Dendritic cell treated with granulocyte-macrophage colony-stimulating factor and Interleukin-4, amounts not matched to agents 40 ng/mL and 50 ng/mL, for 4 days (primary cell): ENCODE data around the gene DAPK1.

Source experiments
- H3K27ac Mint-ChIP-seq: one replicate; pipeline ENCODE4 v1.8.0; 2022; ENCODE audit warnings: mild to moderate bottlenecking, mixed read lengths
- H3K27me3 Mint-ChIP-seq: one replicate; pipeline ENCODE4 v1.8.0; 2022; ENCODE audit warnings: mild to moderate bottlenecking, mixed read lengths
- H3K36me3 Mint-ChIP-seq: one replicate; pipeline ENCODE4 v1.8.0; 2022; ENCODE audit warnings: low read depth, mixed read lengths
- H3K4me1 Mint-ChIP-seq: one replicate; pipeline ENCODE4 v1.8.0; 2022; ENCODE audit warnings: low read depth, mixed read lengths
- H3K4me3 Mint-ChIP-seq: one replicate; pipeline ENCODE4 v1.8.0; 2022; ENCODE audit warnings: mild to moderate bottlenecking, moderate library complexity, mixed read lengths
- H3K9me3 Mint-ChIP-seq: one replicate; pipeline ENCODE4 v1.8.0; 2022; ENCODE audit warnings: mixed read lengths
- intact Hi-C: fragments of 100-400 bp; cut with micrococcal nuclease; formaldehyde crosslinking; loops from one replicate; pipeline ENCODE4 v1.15.0; 2022

Gene DAPK1

DNA sequence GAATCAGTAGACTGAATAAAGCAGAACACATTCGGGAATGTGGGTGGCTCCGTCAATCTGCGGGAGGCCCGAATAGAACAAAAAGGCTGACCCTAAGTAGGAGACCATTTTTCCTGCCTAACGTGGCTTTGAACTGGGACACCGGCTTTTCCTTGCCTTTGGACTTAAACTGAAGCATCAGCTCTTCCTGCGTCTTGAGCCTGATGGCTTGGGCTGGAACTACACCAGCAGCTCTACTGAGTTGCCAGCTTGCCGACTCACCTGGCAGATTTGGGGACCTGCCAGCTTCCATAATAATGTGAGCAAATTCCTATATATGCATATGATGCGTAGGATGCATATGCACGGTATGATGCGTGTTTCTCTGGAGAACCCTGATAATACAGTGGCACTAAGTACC, 111.3 kb downstream of the DAPK1 start:
- Mint-ChIP-seq H3K4me1 (peaks cover 89% of the 10 kb centered on the region), H3K27ac (peak overlapping the region; percentile 75), H3K9me3 (peaks cover 18% of the 10 kb centered on the region), H3K36me3 (peaks cover 87% of the 10 kb centered on the region), H3K4me3 (no peak overlapping the region), H3K27me3 (no peaks in the 10 kb centered on the region)
- intact Hi-C loops = no loop called here

DNA sequence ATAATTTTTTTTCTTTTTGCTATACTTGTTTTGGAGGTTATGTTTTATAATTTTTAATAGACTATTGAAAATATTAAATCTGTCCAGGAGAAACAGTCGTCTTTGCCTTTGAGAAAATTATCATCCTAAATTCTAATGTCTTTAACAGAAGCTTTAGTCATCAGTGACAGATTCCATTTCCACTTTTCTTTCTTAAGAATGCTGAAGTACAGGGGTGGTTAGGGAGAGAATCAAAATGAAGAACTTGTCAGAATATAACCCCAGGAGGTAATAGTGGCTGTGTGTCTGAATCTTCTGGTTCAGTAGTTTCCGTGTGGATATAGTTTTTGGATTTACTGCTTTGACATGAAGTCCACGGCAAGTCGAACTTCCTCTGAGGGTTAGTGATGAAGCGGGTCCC, 111.8 kb downstream of the DAPK1 start:
- Mint-ChIP-seq H3K4me3 (no peak overlapping the region), H3K4me1 (peaks cover 89% of the 10 kb centered on the region), H3K36me3 (peaks cover 83% of the 10 kb centered on the region), H3K27ac (peak overlapping the region; percentile 75), H3K9me3 (peaks cover 18% of the 10 kb centered on the region), H3K27me3 (no peaks in the 10 kb centered on the region)
- intact Hi-C loops = no loop called here

DNA sequence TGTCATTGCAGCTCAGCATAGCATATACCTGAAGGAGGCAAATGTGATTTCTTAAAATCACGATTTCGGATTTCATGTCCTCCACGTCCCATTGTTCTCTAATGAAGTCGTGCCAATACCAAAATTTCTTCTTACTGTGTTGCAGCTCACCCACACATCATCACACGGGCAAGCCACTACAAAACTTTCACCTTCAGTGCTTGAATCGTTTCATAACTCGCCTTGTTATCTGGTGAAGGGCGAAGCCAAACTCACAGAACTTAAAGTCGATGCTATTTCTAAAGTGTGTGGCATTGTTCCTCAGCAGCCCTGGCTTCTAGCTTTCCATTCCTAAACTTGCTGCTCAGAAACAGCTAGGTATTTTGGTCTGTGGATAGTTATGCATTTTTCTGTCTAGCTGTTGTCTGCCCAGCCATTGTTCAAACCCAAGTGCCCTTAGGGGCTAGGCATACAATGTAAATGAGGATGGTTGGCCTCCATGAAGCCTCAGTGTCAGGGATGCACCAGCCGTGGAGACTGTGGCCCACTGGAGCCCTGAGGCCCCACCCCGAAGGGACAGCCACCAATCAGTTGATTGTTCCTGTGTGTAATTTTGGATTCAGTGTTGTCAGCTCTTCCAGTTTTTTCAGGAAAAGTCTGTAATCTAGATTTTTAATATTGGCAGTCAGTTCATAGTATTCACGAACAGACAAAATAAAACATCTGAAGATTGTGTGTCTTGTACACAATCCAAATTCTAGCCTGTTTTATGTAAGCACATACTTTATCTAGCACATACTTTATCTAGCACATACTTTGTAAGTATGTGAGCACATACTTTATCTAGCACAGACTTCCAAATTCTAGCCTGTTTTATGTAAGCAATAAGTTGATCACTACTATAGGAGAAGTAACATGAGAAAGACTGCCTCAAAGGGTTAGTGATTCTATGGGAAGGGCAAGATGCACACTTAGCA, 112.8 kb downstream of the DAPK1 start:
- Mint-ChIP-seq H3K4me3 (no peak overlapping the region), H3K36me3 (peaks cover 80% of the 10 kb centered on the region), H3K27ac (peak overlapping the region; percentile 75), H3K4me1 (peaks cover 89% of the 10 kb centered on the region), H3K9me3 (peaks cover 18% of the 10 kb centered on the region), H3K27me3 (no peaks in the 10 kb centered on the region)
- intact Hi-C loops = loop anchor here (5.0 kb wide), 2 partner anchors 42 to 113 kb away; partner anchors contain the start of gene DAPK1

DNA sequence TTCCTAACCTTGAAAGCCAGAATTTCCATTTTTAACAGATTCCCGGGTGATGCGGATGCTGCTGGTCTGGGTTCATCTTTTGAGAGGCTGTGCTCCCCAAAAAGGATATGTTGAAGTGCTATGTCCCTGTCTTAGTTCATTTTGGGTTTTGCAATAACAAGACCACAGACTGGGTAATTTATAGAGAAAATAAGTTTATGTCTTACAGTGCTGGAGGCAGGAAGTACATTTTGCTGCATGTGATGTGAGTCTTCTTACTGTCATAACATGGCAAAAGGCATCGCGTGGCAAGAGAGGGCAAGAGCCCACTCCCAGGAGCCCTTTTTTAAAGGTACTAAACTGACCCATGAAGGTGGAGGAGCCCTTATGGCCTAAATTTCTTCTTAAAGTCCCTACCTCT, 114.1 kb downstream of the DAPK1 start:
- peaks cover 92% of the 10 kb centered on the region for H3K4me1 Mint-ChIP-seq
- H3K36me3 Mint-ChIP-seq = peaks cover 77% of the 10 kb centered on the region
- H3K4me3 Mint-ChIP-seq = no peak overlapping the region
- intact Hi-C loops = loop anchor here (5.0 kb wide), 2 partner anchors 41 to 114 kb away; partner anchors contain the start of gene DAPK1
- H3K27ac Mint-ChIP-seq = peak overlapping the region; percentile 66
- peaks cover 13% of the 10 kb centered on the region for H3K9me3 Mint-ChIP-seq
- H3K27me3 Mint-ChIP-seq = no peaks in the 10 kb centered on the region

DNA sequence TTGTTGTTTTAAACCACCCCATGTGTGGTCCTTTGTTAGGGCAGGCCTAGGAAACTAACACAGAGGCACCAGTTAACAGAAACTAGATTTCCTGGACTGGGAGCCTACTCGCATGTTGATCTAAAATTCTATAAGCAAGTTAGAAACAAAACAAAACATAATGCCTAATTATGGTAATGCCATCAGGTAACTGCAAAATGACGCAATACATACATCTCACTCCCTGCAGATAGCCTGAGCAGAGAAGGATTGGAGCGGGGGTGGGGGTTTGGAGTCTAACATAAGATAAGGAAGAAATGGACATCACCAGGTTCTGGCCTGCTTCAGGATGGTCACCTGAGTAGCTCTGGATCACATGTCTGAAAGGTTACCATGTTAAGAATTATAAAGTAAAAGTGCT, 114.9 kb downstream of the DAPK1 start:
- peaks cover 94% of the 10 kb centered on the region for H3K4me1 Mint-ChIP-seq
- H3K27ac Mint-ChIP-seq = peak overlapping the region; percentile 66
- H3K4me3 Mint-ChIP-seq = no peak overlapping the region
- H3K36me3 Mint-ChIP-seq = peaks cover 77% of the 10 kb centered on the region
- intact Hi-C loops = loop anchor here (5.0 kb wide), 2 partner anchors 40 to 115 kb away; partner anchors contain the start of gene DAPK1
- no peaks in the 10 kb centered on the region for H3K27me3 Mint-ChIP-seq
- H3K9me3 Mint-ChIP-seq = peaks cover 7% of the 10 kb centered on the region

DNA sequence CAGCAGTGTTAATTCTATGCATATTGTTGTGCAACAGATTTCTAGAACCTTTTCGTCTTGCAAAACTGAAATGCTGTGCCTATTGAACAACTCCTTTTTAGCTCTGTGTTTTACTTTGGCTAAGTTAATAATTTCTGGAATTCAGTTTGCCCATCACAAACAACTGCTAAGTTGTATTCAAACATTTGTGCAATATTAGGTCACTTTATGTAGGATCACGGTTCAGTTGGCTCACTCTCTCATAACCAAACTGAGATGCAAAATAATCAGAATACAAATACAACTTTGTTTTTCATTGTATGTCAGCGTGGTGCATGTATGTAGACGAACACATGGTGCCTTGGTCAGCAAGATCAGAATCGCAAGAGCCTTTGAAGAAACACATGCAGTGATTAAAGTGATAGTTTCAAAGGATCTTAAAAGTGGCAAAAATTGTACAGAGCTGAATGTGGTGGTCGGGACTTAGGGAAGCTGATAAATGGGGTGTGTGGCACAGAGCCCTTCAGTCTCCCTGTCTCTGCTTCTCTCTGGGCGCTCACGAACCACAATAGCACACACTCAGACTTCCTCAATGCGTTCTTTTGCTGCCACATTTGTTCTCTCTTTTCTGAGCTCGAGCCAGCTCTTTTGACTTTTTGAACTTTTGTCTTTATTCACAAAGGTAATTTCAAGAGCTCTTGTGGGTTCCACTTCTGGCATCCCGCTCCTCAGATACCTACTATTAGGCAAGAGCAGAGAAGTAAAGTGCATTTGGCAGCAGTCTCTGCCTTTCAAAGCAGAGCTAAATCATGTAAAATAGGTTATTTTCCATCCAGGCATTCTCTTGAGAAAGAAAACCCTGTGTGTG, 115.8 kb downstream of the DAPK1 start:
- intact Hi-C loops = loop anchor here (5.0 kb wide), 2 partner anchors 39 to 116 kb away; partner anchors contain the start of gene DAPK1
- H3K9me3 Mint-ChIP-seq = peaks cover under 1% of the 10 kb centered on the region
- no peaks in the 10 kb centered on the region for H3K27me3 Mint-ChIP-seq
- peak overlapping the region; percentile 84 for H3K27ac Mint-ChIP-seq
- H3K4me3 Mint-ChIP-seq = no peak overlapping the region
- H3K4me1 Mint-ChIP-seq = peaks cover 95% of the 10 kb centered on the region
- H3K36me3 Mint-ChIP-seq = peaks cover 77% of the 10 kb centered on the region

DNA sequence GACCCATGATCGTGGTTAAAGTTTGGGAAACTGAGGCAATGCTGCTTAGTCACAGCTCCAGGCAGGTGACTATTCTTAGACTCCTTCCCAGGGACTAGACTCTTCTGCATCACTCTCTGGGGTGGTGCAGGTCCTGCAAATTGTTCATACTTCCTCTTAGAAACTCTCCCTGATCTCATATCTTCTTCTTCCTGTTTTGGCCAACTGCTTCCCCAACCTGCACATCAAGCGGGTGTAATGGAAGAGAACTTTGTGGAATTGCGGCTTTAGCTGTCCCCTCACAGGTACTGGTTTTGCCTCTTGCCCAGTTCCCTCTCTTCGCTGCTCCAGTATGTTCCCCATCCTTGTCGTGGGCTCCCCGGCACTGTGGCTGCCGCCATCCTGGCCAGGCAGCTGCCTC, 116.7 kb downstream of the DAPK1 start:
- H3K27me3 Mint-ChIP-seq = no peaks in the 10 kb centered on the region
- intact Hi-C loops = loop anchor here (5.0 kb wide), 2 partner anchors 38 to 117 kb away; partner anchors contain the start of gene DAPK1
- H3K9me3 Mint-ChIP-seq = peaks cover 7% of the 10 kb centered on the region
- no peak overlapping the region for H3K4me3 Mint-ChIP-seq
- H3K4me1 Mint-ChIP-seq = peaks cover 95% of the 10 kb centered on the region
- peaks cover 78% of the 10 kb centered on the region for H3K36me3 Mint-ChIP-seq
- H3K27ac Mint-ChIP-seq = peak overlapping the region; percentile 84

DNA sequence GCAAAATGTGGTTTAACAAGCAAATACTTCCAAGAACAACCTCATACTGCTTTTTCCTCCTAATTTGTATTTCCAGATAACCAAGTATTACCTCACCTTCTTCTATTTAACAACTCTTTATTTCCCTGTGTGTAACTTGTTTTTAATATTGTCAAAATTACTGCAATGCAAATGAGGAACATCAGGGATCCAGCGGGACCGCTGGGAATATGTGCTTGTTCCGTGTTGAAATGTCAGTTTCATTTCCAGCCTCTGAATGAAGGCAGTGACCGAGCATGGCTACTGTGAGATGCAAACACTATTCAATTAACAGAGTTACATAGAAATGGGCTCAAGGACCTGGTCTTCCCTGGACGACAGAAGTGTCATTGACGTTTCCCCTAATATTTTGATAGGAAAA, 117.5 kb downstream of the DAPK1 start:
- Mint-ChIP-seq H3K27me3 (no peaks in the 10 kb centered on the region), H3K4me3 (peak overlapping the region; percentile 13), H3K4me1 (peaks cover 93% of the 10 kb centered on the region), H3K27ac (peak overlapping the region; percentile 84), H3K9me3 (peaks cover 7% of the 10 kb centered on the region), H3K36me3 (peaks cover 78% of the 10 kb centered on the region)
- intact Hi-C loops = loop anchor here (1.0 kb wide), 1 partner anchor 85 kb away; no protein-coding TSS in a partner anchor

DNA sequence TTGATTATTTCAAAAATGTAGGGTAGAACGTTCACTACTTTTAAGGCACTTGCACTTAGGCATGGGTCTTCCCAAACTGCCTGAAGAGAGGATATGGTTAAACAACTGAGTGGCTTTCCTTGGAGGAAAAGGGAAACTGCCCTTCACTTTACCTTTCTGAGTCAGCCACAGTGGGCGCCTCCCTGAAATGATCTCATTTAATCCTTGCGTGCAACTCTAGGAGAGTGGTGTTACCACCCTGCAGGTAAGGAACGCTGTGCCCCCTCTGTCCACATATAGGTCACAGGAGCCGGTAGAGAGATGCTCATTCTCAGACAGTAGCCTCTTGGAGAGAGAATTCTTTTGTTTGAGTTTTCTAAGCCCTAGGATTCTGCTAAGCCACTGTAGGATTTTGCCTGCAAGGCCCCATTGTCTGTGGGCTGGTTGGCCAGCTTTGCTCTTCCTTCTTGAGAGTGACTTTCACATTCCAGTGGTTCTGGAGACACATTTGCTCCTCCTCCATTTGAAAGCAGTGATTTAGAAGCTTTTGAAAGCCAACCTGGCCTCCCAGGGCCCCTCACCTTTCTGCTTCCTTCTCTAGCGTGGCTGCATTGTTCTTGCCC, 118.0 kb downstream of the DAPK1 start:
- Mint-ChIP-seq H3K9me3 (peaks cover 7% of the 10 kb centered on the region), H3K27me3 (no peaks in the 10 kb centered on the region), H3K4me1 (peaks cover 93% of the 10 kb centered on the region), H3K4me3 (no peak overlapping the region), H3K36me3 (peaks cover 78% of the 10 kb centered on the region), H3K27ac (peak overlapping the region; percentile 84)
- intact Hi-C loops = loop anchor here (1.0 kb wide), 1 partner anchor 85 kb away; no protein-coding TSS in a partner anchor

DNA sequence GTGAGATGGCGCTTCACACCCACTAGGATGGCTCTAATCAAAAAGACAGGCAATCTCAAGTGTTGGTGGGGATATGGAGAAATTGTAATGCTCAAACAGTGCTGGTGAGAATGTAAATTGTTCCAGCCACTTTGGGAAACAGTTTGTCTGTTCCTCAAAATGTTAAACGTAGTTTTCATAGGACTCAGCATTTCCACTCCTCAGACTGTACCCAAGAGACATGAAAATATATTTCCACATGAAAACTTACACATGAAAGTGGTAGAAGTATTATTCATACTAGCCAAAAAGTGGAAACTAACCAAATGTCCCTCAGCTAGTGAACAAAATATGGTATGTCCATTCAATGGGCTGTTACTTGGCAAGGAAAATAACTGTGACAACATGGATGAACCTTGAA, 120.6 kb downstream of the DAPK1 start:
- H3K27me3 Mint-ChIP-seq = no peaks in the 10 kb centered on the region
- H3K9me3 Mint-ChIP-seq = peaks cover 7% of the 10 kb centered on the region
- intact Hi-C loops = no loop called here
- H3K4me3 Mint-ChIP-seq = no peak overlapping the region
- H3K36me3 Mint-ChIP-seq = peaks cover 77% of the 10 kb centered on the region
- peak overlapping the region; percentile 54 for H3K27ac Mint-ChIP-seq
- H3K4me1 Mint-ChIP-seq = peaks cover 90% of the 10 kb centered on the region

DNA sequence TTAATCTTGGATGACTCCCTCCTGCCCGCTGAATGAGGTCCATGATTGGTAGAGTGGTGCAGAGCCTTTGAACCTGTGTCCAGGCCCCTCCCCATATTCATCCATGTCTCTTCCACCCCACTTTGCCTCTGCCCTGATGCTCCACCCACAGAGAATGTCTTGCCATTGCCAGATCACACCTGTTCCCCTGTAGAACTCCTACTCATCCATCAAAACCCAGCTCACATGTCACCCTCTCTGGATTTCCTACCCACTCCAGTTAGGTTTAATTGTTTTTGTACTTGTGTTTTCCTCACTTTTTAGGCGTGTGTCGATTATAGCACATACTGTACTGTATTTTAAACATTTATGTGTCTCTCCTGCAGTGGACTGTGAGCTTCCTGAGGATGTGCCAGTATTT, 121.3 kb downstream of the DAPK1 start:
- Mint-ChIP-seq H3K27me3 (no peaks in the 10 kb centered on the region), H3K27ac (peak overlapping the region; percentile 54), H3K9me3 (peaks cover 7% of the 10 kb centered on the region), H3K4me1 (peaks cover 83% of the 10 kb centered on the region), H3K4me3 (no peak overlapping the region), H3K36me3 (peaks cover 84% of the 10 kb centered on the region)
- intact Hi-C loops = no loop called here

DNA sequence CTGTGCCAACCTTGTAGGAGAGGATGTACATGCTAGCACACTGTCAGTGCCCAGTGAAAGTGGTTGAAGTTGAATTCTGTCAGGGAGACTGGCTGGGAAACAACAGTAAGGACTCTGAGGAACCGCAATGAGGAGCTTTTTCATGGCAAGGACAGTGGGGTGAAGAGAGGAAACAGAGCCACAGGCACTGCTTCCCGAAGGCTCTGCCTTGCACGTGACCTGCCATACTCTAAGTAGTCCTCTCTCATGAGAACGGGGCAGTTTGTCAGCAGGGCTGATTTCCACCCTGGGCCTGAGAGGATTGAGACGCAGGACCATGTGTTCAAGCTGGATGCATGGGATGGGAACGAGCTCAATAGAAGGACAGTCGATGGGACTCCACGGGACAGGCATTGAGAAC, 121.7 kb downstream of the DAPK1 start:
- no peak overlapping the region for H3K4me3 Mint-ChIP-seq
- peaks cover 79% of the 10 kb centered on the region for H3K4me1 Mint-ChIP-seq
- H3K36me3 Mint-ChIP-seq = peaks cover 88% of the 10 kb centered on the region
- no peaks in the 10 kb centered on the region for H3K27me3 Mint-ChIP-seq
- H3K27ac Mint-ChIP-seq = peak overlapping the region; percentile 54
- intact Hi-C loops = no loop called here
- H3K9me3 Mint-ChIP-seq = peaks cover 7% of the 10 kb centered on the region

DNA sequence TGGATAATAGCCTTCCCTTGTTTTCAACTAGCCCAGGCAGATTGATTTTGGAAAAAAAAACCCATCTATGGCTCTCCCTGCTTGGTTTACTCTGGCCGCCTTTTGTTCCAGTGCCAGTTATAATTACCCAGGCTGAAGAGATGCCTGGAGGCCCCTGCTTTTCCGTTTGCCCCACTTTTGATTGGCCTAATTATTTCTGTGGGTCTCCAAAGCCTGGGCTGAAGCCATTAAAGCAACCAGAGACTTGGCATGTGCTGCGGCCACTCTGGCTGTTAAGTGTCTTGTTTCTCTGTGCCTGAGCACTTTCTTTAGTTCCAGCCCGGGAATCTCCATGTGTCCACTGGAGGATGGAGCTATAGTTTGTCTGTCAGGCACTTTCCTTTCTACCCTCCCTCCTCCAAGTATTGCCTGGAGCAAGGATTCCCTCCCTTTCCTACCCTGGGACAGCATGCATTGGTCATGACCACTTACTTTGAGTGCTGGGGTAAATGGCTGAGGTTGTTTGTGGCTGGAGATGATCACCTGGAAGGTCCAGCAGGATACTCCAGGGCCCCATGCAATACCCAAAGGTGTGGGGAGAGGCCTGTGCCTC, 123.2 kb downstream of the DAPK1 start:
- H3K4me1 Mint-ChIP-seq = peaks cover 64% of the 10 kb centered on the region

More for the DNA sequence above, 123.2 kb downstream of the DAPK1 start:
- H3K9me3 Mint-ChIP-seq = peaks cover 7% of the 10 kb centered on the region
- intact Hi-C loops = no loop called here
- peak overlapping the region; percentile 39 for H3K27ac Mint-ChIP-seq
- H3K27me3 Mint-ChIP-seq = no peaks in the 10 kb centered on the region
- H3K4me3 Mint-ChIP-seq = no peak overlapping the region
- H3K36me3 Mint-ChIP-seq = peaks cover 95% of the 10 kb centered on the region
